Measurements from ENCODE around the gene TXLNB.
A peak's percentile ranks its signal among the peaks of the same experiment; 100 is the strongest.
"Not testable (repeated sequence)": the region's sequence is repeated elsewhere in the genome, so short reads cannot be mapped to it uniquely, and the experiment has no call there.

TXLNB gene

GRCh38 chr6:139234193-139234592, 57.6 kb downstream of the TXLNB start:
- not testable (repeated sequence) for DNase-seq (ENCODE audit: low read depth)

DNA sequence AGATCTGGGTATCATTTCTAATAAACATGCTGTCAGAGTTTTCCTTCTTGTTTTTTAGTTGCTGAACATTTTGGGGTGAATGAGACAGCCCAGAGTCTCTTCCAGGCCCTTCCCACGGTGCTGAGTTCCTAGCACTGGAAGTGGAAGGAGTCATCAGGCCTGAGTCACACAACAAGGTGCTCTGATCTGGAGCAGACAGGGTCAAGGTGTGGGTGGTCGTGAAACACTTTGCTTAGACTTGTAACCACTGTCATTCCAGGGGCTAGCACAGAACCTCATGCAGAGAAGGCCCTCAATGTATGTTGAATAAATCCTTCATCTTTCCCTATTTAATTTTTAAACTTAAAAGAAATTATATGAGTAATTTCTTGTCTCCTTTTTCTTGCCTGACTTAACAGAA, 60.6 kb downstream of the TXLNB start:
- DNase-seq (ENCODE audit: low read depth): no peak

- no peak for DNase-seq (ENCODE audit: low read depth)
Measured at GRCh38 chr6:139230391-139230840, 61.4 kb downstream of the TXLNB start.

GRCh38 chr6:139228387-139228786, 63.4 kb downstream of the TXLNB start:
- DNase-seq (ENCODE audit: low read depth): not testable (repeated sequence)

GRCh38 chr6:139219746-139220145, 72.1 kb downstream of the TXLNB start:
- no peak for DNase-seq (ENCODE audit: low read depth)

- DNase-seq (ENCODE audit: low read depth): peak; percentile 55
Measured at GRCh38 chr6:139219271-139219729, 72.5 kb downstream of the TXLNB start.

GRCh38 chr6:139212460-139212859, 79.3 kb downstream of the TXLNB start:
- DNase-seq (ENCODE audit: low read depth): not testable (repeated sequence)

GRCh38 chr6:139210766-139211165, 81.0 kb downstream of the TXLNB start:
- DNase-seq (ENCODE audit: low read depth): not testable (repeated sequence)

- no peak for DNase-seq (ENCODE audit: low read depth)
Measured at GRCh38 chr6:139205843-139206242, 86.0 kb downstream of the TXLNB start.

DNA sequence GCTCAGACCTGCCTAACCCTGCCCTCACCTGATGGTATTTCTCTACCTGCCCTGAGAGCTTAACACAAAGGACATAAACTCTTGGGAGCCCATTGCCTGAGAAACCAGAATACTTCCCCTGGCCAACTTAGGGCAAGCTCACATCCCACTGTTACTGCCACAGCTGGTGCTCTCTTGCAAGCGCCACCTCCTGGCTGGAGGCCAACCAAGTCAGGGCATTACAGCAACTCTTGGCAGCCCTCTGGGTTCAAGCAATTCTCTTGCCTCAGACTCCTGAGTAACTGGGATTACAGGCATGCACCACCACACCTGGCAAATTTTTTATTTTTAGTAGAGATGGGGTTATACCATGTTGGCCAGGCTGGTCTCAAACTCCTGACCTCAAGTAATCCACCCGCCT, 86.8 kb downstream of the TXLNB start:
- DNase-seq (ENCODE audit: low read depth): no peak

DNA sequence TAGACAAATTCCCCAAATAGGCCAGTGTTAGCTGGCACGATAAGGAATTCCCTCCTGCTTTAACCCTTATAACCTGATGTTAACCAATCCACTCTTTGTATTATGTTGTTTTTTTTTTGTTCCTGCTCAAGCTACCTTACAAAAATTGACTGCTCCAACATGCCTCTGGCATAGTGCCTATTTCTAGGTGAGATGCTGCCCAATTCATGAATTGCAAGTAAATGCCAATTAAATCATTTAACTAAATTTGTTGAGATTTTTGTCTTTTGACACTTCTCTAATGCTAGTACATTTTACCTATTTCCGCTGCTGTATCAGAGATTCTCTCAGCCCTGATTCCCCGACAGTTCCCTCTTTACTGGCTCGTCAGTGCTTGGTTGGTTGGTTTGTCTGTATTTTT, 90.4 kb downstream of the TXLNB start:
- DNase-seq (ENCODE audit: low read depth): no peak

GRCh38 chr6:139198529-139199288, 93.1 kb downstream of the TXLNB start:
- DNase-seq (ENCODE audit: low read depth): no peak

DNA sequence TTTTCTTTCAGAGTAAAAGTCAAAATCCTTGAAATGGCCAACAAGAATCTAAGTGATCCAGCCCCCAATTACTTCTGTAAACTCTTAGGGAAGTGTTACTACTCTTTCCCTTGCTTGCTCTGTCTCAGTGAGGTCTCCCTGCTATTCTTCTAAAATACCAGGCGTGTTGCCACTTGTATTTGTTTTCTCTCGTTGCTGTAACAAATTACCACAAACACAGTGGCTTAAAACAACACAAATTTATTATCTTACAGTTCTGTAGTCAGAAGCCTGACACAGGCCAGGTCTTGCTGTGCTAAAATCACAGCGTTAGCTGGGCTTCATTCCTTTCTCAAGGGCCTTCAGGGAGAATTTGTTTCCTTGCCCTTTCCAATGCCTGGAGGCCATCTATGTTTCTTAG, 97.1 kb downstream of the TXLNB start:
- DNase-seq (ENCODE audit: low read depth): no peak
